SK-N-SH treated with all-trans-retinoic acid at 6 μM for 48 hours (cell line): ENCODE measurements around the gene GRAP2.

Experiments
- ATAC-seq: fragments of 200-7000 bp; cut with Tn5 transposase; 3 replicates; pipeline ENCODE4 v1.9.1; 2020; ENCODE audit warnings: mild to moderate bottlenecking, moderate library complexity
- ARNTL ChIP-seq: fragments of 450-650 bp; formaldehyde crosslinking; IDR thresholded peaks from 2 replicates; pipeline ENCODE4 v1.5.0; 2020; ENCODE audit warnings: low read depth, mild to moderate bottlenecking, moderate library complexity, borderline replicate concordance
- BACH2 ChIP-seq: fragments of 250-450 bp; sonication (Bioruptor Pico); IDR thresholded peaks from 2 replicates; pipeline ENCODE4 v1.9.0; 2021; ENCODE audit warnings: mild to moderate bottlenecking, borderline replicate concordance
- CREB5 ChIP-seq: fragments of 250-450 bp; sonication (Bioruptor Pico); IDR thresholded peaks from 2 replicates; pipeline ENCODE4 v1.5.1; 2020; ENCODE audit warnings: low read depth, mild to moderate bottlenecking, moderate library complexity
- CSDC2 ChIP-seq: fragments of 250-450 bp; sonication (Bioruptor Pico); IDR thresholded peaks from 2 replicates; pipeline ENCODE4 v1.5.0; 2020; ENCODE audit warnings: mild to moderate bottlenecking, moderate library complexity
- CSRNP3 ChIP-seq: fragments of 250-450 bp; sonication (Bioruptor Pico); IDR thresholded peaks from 2 replicates; pipeline ENCODE4 v1.5.1; 2021; ENCODE audit warnings: mild to moderate bottlenecking, moderate library complexity
- ESRRG ChIP-seq: fragments of 250-450 bp; sonication (Bioruptor Pico); IDR thresholded peaks from 2 replicates; pipeline ENCODE4 v1.6.1; 2021; ENCODE audit warnings: mild to moderate bottlenecking
- GLIS3 ChIP-seq: fragments of 250-450 bp; sonication (Bioruptor Pico); IDR thresholded peaks from 2 replicates; pipeline ENCODE4 v1.5.0; 2020; ENCODE audit warnings: mild to moderate bottlenecking, moderate library complexity
- ISL1 ChIP-seq: fragments of 250-450 bp; sonication (Bioruptor Pico); IDR thresholded peaks from 2 replicates; pipeline ENCODE4 v2.1.2; 2022; ENCODE audit warnings: mild to moderate bottlenecking, moderate library complexity
- OSR1 ChIP-seq: fragments of 250-450 bp; sonication (Bioruptor Pico); IDR thresholded peaks from 2 replicates; pipeline ENCODE4 v1.8.0; 2022; ENCODE audit warnings: moderate library complexity, mild to moderate bottlenecking, inconsistent platforms
- PATZ1 ChIP-seq: fragments of 250-450 bp; sonication (Bioruptor Pico); IDR thresholded peaks from 2 replicates; pipeline ENCODE4 v1.8.0; 2020; ENCODE audit warnings: mild to moderate bottlenecking, moderate library complexity, borderline replicate concordance
- POU6F1 ChIP-seq: fragments of 250-450 bp; sonication (Bioruptor Pico); IDR thresholded peaks from 2 replicates; pipeline ENCODE4 v1.8.0; 2021; ENCODE audit warnings: low read depth, mild to moderate bottlenecking, moderate library complexity, borderline replicate concordance
- PPARA ChIP-seq: fragments of 250-450 bp; sonication (Bioruptor Pico); IDR thresholded peaks from 2 replicates; pipeline ENCODE4 v1.5.0; 2020; ENCODE audit warnings: mild to moderate bottlenecking, borderline replicate concordance
- RARB ChIP-seq: fragments of 250-450 bp; sonication (Bioruptor Pico); IDR thresholded peaks from 2 replicates; pipeline ENCODE4 v1.8.0; 2021; ENCODE audit warnings: mild to moderate bottlenecking, moderate library complexity
- SNAI2 ChIP-seq: fragments of 250-450 bp; sonication (Bioruptor Pico); IDR thresholded peaks from 2 replicates; pipeline ENCODE4 v1.5.0; 2020; ENCODE audit warnings: mild to moderate bottlenecking, moderate library complexity
- TOX ChIP-seq: fragments of 250-450 bp; sonication (Bioruptor Pico); IDR thresholded peaks from 2 replicates; pipeline ENCODE4 v1.8.0; 2021; ENCODE audit warnings: mild to moderate bottlenecking, moderate library complexity, borderline replicate concordance
- TSHZ2 ChIP-seq: fragments of 250-450 bp; sonication (Bioruptor Pico); IDR thresholded peaks from 2 replicates; pipeline ENCODE4 v1.5.0; 2020; ENCODE audit warnings: mild to moderate bottlenecking, moderate library complexity
- ZC3H10 ChIP-seq: fragments of 250-450 bp; sonication (Bioruptor Pico); IDR thresholded peaks from 2 replicates; pipeline ENCODE4 v1.5.1; 2021; ENCODE audit warnings: mild to moderate bottlenecking, moderate library complexity
- ZFP3 ChIP-seq: fragments of 250-450 bp; sonication (Bioruptor Pico); IDR thresholded peaks from 2 replicates; pipeline ENCODE4 v1.5.0; 2020; ENCODE audit warnings: mild to moderate bottlenecking, moderate library complexity
- ZFP30 ChIP-seq: fragments of 450-650 bp; formaldehyde crosslinking; IDR thresholded peaks from 2 replicates; pipeline ENCODE4 v1.5.0; 2022; ENCODE audit warnings: mild to moderate bottlenecking, moderate library complexity
- ZNF565 ChIP-seq: fragments of 450-650 bp; formaldehyde crosslinking; conservative IDR thresholded peaks from 2 replicates; pipeline ENCODE4 v1.5.0; 2020; ENCODE audit warnings: low read depth, mild to moderate bottlenecking, moderate library complexity
- ZNF8 ChIP-seq: fragments of 450-650 bp; formaldehyde crosslinking; IDR thresholded peaks from 2 replicates; pipeline ENCODE4 v1.5.0; 2020; ENCODE audit warnings: mild to moderate bottlenecking, moderate library complexity

GRAP2 gene

GRCh38 chr22:39935116-39935515, 34.2 kb downstream of the GRAP2 start:
- TF ChIP-seq CSDC2 (no peak), GLIS3 (CRISPR knock-in tag) (no peak), TSHZ2 (no peak)
- TF ChIP-seq, all 23 proteins: peak for 0
- ATAC-seq: no peak

GRCh38 chr22:39935612-39936011, 34.7 kb downstream of the GRAP2 start:
- ATAC-seq: no peak
- TF ChIP-seq BACH2 (no peak), SNAI2 (no peak), CSRNP3 (CRISPR knock-in tag) (no peak), POU6F1 (CRISPR knock-in tag) (no peak), ZNF8 (CRISPR knock-in tag) (no peak), ESRRG (CRISPR knock-in tag) (no peak), PPARA (CRISPR knock-in tag) (no peak), ARNTL (CRISPR knock-in tag) (no peak), OSR1 (CRISPR knock-in tag) (no peak), TSHZ2 (no peak), CREB5 (CRISPR knock-in tag) (no peak), TOX (CRISPR knock-in tag) (no peak), ZFP30 (CRISPR knock-in tag) (no peak), PATZ1 (CRISPR knock-in tag) (no peak), ZNF565 (no peak)

- no peak for ATAC-seq
- TF ChIP-seq BACH2: no peak
- TF ChIP-seq OSR1 (CRISPR knock-in tag): no peak
- TF ChIP-seq RARB (CRISPR knock-in tag): no peak
- TF ChIP-seq POU6F1 (CRISPR knock-in tag): no peak
- no peak for TF ChIP-seq PATZ1 (CRISPR knock-in tag)
- no peak for TF ChIP-seq ZFP3 (CRISPR knock-in tag)
- no peak for TF ChIP-seq ARNTL (CRISPR knock-in tag)
- TF ChIP-seq ZC3H10 (CRISPR knock-in tag): no peak
- no peak for TF ChIP-seq ISL1 (CRISPR knock-in tag)
- TF ChIP-seq, all 23 proteins: peak for 0
Measured at GRCh38 chr22:39936523-39937145, 35.8 kb downstream of the GRAP2 start.
